ENCODE results near the gene MAT1A.
"Not testable (repeated sequence)": the region's sequence is repeated elsewhere in the genome, so short reads cannot be mapped to it uniquely, and the experiment has no call there.

DNA sequence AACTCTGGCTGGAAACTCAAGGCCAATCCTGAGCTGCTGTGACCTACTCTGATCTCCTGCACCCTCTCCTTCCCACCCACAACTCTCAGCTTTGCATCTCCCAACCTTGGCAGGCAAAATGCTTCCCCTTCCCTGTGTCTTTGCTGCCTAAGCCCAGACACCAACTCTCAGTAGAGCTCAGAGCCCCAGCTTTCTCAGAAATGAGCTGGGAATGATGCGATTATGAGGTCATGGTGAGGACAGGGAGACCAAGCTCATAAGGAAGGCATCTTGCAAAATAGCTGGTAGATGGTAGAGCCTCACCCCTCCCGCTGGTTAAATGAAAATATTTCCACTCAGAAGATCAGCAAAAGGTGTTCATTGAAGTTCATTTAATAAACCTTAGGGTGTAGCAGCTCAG is 34.7 kb downstream of the MAT1A start:
- TF ChIP-seq, protein P1, sequence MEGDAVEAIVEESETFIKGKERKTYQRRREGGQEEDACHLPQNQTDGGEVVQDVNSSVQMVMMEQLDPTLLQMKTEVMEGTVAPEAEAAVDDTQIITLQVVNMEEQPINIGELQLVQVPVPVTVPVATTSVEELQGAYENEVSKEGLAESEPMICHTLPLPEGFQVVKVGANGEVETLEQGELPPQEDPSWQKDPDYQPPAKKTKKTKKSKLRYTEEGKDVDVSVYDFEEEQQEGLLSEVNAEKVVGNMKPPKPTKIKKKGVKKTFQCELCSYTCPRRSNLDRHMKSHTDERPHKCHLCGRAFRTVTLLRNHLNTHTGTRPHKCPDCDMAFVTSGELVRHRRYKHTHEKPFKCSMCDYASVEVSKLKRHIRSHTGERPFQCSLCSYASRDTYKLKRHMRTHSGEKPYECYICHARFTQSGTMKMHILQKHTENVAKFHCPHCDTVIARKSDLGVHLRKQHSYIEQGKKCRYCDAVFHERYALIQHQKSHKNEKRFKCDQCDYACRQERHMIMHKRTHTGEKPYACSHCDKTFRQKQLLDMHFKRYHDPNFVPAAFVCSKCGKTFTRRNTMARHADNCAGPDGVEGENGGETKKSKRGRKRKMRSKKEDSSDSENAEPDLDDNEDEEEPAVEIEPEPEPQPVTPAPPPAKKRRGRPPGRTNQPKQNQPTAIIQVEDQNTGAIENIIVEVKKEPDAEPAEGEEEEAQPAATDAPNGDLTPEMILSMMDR (IDR thresholded peaks at IDR 0.05; ENCODE audit: poor library complexity) = not testable (repeated sequence)
- not testable (repeated sequence) for TF ChIP-seq EZH2phosphoT487 (IDR thresholded peaks at IDR 0.05; ENCODE audit: low read depth, severe bottlenecking, unreplicated experiment)

Data from hepatocyte (in vitro differentiated cells).